ENCODE results near the gene CLEC1B. TPM values are rescaled to one million over a fixed set of nuclear protein-coding genes. Genes with fewer than 3 reads are reported as not detected.

CLEC1B gene
- total and polyA plus RNA-seq, 2 donors (not counting 3 experiments of a cell fraction or from before 2014, with no cell fraction given) = not detected

- Histone ChIP-seq H3K9ac (replicated peaks; ENCODE audit: extremely low read depth, insufficient read depth, low read length) (peak overlapping the region; percentile 63), H3K4me1 (ENCODE audit: control insufficient read depth, extremely low read depth, insufficient read depth, low read length) (peaks cover 38% of the 10 kb centered on the region), H3K9me3 (replicated peaks; ENCODE audit: control insufficient read depth, insufficient read depth, low read length) (no peaks in the 10 kb centered on the region), H4K20me1 (replicated peaks; ENCODE audit: control insufficient read depth, extremely low read depth, insufficient read depth, low read length) (no peaks in the 10 kb centered on the region), H3K79me2 (ENCODE audit: control insufficient read depth, insufficient read depth, low read length) (no peaks in the 10 kb centered on the region), H3K4me2 (ENCODE audit: insufficient read depth, low read length) (peak overlapping the region; percentile 7), H3K4me3 (replicated peaks in 1 of 3; ENCODE audit: insufficient read depth in 1 of 3, low read depth in 1 of 3, low read length in 3 of 3) (no peak overlapping the region), H3K9me1 (replicated peaks; ENCODE audit: control insufficient read depth, extremely low read depth, insufficient read depth, low read length) (no peaks in the 10 kb centered on the region), H3K27ac (ENCODE audit: insufficient read depth, low read depth, low read length) (peak overlapping the region; percentile 99), H2AFZ (ENCODE audit: low read depth, low read length) (no peak overlapping the region), H3K27me3 (ENCODE audit: control insufficient read depth in 2 of 2, insufficient read depth in 2 of 2, low read length in 2 of 2) (no peaks in the 10 kb centered on the region), H3K36me3 (ENCODE audit: control insufficient read depth in 2 of 2, extremely low read depth in 1 of 2, insufficient read depth in 2 of 2, low read length in 2 of 2) (no peaks in the 10 kb centered on the region)
- no peak for TF ChIP-seq MYC (IDR thresholded peaks at IDR 0.05; ENCODE audit: low read depth, low read length)
- peak; percentile 68 for TF ChIP-seq FOS (IDR thresholded peaks at IDR 0.05; ENCODE audit: borderline replicate concordance, insufficient read depth, low read length)
- CTCF ChIA-PET = interaction anchor here (0.6 to 4.0 kb wide), 9 partner anchors 19 to 281 kb away, joined by 3 to 59 read pairs (median 6); partner anchors contain the start of genes CLEC12B, CLEC1A and GABARAPL1
- intact Hi-C loops (cut with micrococcal nuclease) = loop anchor here (1.0 to 10.0 kb wide), 7 partner anchors 14 to 641 kb away; partner anchors contain the start of genes GABARAPL1 and STYK1
- FAIRE-seq (no peak), DNase-seq (ENCODE audit: low read depth, low spot score) (no peak)
- BruUV-seq (replicated peaks) = TSS peak; percentile 96
- dilution Hi-C loops (cut with MboI; ENCODE audit: extremely low pct_ligation_motif_present, low sequenced_read_pairs) = no loop called here
- POLR2A ChIA-PET = interaction anchor here (1.2 to 1.7 kb wide), 3 partner anchors 37 to 181 kb away, joined by 3 to 15 read pairs (median 5); partner anchors contain the start of genes CLEC1A and GABARAPL1
Observed at GRCh38 chr12:10031321-10031720, 32.4 kb upstream of the CLEC1B start.

GRCh38 chr12:10030446-10030845 lies 31.5 kb upstream of the CLEC1B start, which contains the start of gene CLEC9A:
Gene CLEC9A (plus strand): TSS chr12:10030682. CDS start chr12:10052688, 22,006 bp downstream.
- H3K9me3 ChIP-seq (replicated peaks; ENCODE audit: control insufficient read depth, insufficient read depth, low read length) = no peaks in the 10 kb centered on the region
- TF ChIP-seq POLR2A (IDR thresholded peaks at IDR 0.05; ENCODE audit: low read depth, low read length) (no peak), MYC (IDR thresholded peaks at IDR 0.05; ENCODE audit: low read depth, low read length) (no peak), JUN (IDR thresholded peaks at IDR 0.05; ENCODE audit: borderline replicate concordance, insufficient read depth, insufficient read length, low read depth) (no peak), MAX (IDR thresholded peaks at IDR 0.05; ENCODE audit: insufficient read depth, insufficient read length) (no peak), EZH2 (IDR thresholded peaks at IDR 0.05; ENCODE audit: borderline replicate concordance, low read depth, low read length, severe bottlenecking) (no peak), FOS (IDR thresholded peaks at IDR 0.05; ENCODE audit: borderline replicate concordance, insufficient read depth, low read length) (no peak), CTCF (IDR thresholded peaks at IDR 0.05; ENCODE audit: extremely low read depth in 1 of 2, insufficient read depth in 1 of 2, low read depth in 1 of 2, low read length in 2 of 2) (no peak), POLR2AphosphoS5 (IDR thresholded peaks at IDR 0.05; ENCODE audit: insufficient read depth, low read depth, low read length) (no peak), GATA2 (IDR thresholded peaks at IDR 0.05; ENCODE audit: insufficient read depth, insufficient read length, low read depth, low read length) (no peak)
- intact Hi-C loops (cut with micrococcal nuclease) (loop anchor here (5.0 to 10.0 kb wide), 4 partner anchors 233 to 642 kb away; partner anchors contain the start of gene STYK1), dilution Hi-C loops (cut with MboI; ENCODE audit: extremely low pct_ligation_motif_present, low sequenced_read_pairs) (no loop called here)
- FAIRE-seq = no peak
- POLR2A ChIA-PET = no interaction called here
- H3K27ac ChIP-seq (ENCODE audit: insufficient read depth, low read depth, low read length) = peak within 1 kb of the TSS; percentile 99
- DNase-seq (ENCODE audit: low read depth, low spot score) = no peak
- H3K9ac ChIP-seq (replicated peaks; ENCODE audit: extremely low read depth, insufficient read depth, low read length) = peak within 1 kb of the TSS; percentile 63
- H3K4me2 ChIP-seq (ENCODE audit: insufficient read depth, low read length) = peak within 1 kb of the TSS; percentile 7
- peaks cover 38% of the 10 kb centered on the region for H3K4me1 ChIP-seq (ENCODE audit: control insufficient read depth, extremely low read depth, insufficient read depth, low read length)
- no peaks in the 10 kb centered on the region for H3K27me3 ChIP-seq (ENCODE audit: control insufficient read depth in 2 of 2, insufficient read depth in 2 of 2, low read length in 2 of 2)
- H4K20me1 ChIP-seq (replicated peaks; ENCODE audit: control insufficient read depth, extremely low read depth, insufficient read depth, low read length) = no peaks in the 10 kb centered on the region
- no TSS peak for BruUV-seq (replicated peaks)
- no peaks in the 10 kb centered on the region for H3K36me3 ChIP-seq (ENCODE audit: control insufficient read depth in 2 of 2, extremely low read depth in 1 of 2, insufficient read depth in 2 of 2, low read length in 2 of 2)
- no peaks in the 10 kb centered on the region for H3K9me1 ChIP-seq (replicated peaks; ENCODE audit: control insufficient read depth, extremely low read depth, insufficient read depth, low read length)
- H3K79me2 ChIP-seq (ENCODE audit: control insufficient read depth, insufficient read depth, low read length) = no peaks in the 10 kb centered on the region
- CTCF ChIA-PET = interaction anchor here (1.0 to 4.0 kb wide), 3 partner anchors 21 to 288 kb away, joined by 4 to 59 read pairs (median 25); partner anchors contain the start of gene CLEC12B
- H2AFZ ChIP-seq (ENCODE audit: low read depth, low read length) = no peak within 1 kb of the TSS
- H3K4me3 ChIP-seq (replicated peaks in 1 of 3; ENCODE audit: insufficient read depth in 1 of 3, low read depth in 1 of 3, low read length in 3 of 3) = no peak within 1 kb of the TSS
